ENCODE measurements around the gene OR52E5.

DNA sequence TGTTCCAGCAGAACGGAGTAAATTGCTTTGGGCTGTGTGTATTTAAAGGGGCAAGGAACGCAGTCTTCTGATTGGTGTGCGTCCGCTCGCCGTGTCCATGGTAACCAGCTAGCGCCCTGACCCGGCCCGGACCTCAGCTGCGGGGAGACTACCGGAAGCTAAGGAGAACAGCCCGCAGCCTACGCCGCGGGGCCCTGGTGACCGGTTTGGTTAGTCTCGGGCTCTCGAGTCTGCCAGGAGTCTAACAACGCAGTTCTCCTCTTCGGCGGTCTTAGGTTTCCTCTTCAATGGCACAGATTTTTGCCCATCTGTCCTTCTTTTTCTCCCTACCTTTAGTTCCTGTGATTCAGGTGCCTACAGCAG, 45.6 kb downstream of the OR52E5 start:
- no peak for TF ChIP-seq EZH2 (IDR thresholded peaks at IDR 0.05; ENCODE audit: borderline replicate concordance, low read depth, low read length, poor library complexity, severe bottlenecking)
- TF ChIP-seq, protein P1, sequence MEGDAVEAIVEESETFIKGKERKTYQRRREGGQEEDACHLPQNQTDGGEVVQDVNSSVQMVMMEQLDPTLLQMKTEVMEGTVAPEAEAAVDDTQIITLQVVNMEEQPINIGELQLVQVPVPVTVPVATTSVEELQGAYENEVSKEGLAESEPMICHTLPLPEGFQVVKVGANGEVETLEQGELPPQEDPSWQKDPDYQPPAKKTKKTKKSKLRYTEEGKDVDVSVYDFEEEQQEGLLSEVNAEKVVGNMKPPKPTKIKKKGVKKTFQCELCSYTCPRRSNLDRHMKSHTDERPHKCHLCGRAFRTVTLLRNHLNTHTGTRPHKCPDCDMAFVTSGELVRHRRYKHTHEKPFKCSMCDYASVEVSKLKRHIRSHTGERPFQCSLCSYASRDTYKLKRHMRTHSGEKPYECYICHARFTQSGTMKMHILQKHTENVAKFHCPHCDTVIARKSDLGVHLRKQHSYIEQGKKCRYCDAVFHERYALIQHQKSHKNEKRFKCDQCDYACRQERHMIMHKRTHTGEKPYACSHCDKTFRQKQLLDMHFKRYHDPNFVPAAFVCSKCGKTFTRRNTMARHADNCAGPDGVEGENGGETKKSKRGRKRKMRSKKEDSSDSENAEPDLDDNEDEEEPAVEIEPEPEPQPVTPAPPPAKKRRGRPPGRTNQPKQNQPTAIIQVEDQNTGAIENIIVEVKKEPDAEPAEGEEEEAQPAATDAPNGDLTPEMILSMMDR (conservative IDR thresholded peaks at IDR 0.05; ENCODE audit: low read depth, low read length): no peak

Data from A673 (cell line).